HepG2 (cell line): ENCODE data around the gene HMCN1.

Experiments used
- ASH2L ChIP-seq: fragments of 300-600, 200-600 bp; sonication (generic); IDR thresholded peaks from 2 replicates; pipeline ENCODE4 v1.7.0; 2017; ENCODE audit warnings: low read depth, mild to moderate bottlenecking, moderate library complexity, mixed read lengths, low read length; ENCODE audit not compliant: insufficient read length
- ATF4 ChIP-seq, 2 experiments: fragments of 450-650 bp in 1 of 2; sonication (generic) in 1 of 2; formaldehyde crosslinking; IDR thresholded peaks; 2 replicates each; pipeline versions ENCODE4 v1.5.0 to v1.8.0; 2020 to 2022; ENCODE audit warnings: mild to moderate bottlenecking in 1 of 2, missing genetic modification reagents in 1 of 2
- CTCF ChIP-seq: sonication (generic); formaldehyde crosslinking; IDR thresholded peaks from 2 replicates; pipeline ENCODE4 v1.5.0; 2020; ENCODE audit warnings: mild to moderate bottlenecking, missing genetic modification reagents, moderate library complexity
- PAX8 ChIP-seq: sonication (generic); formaldehyde crosslinking; IDR thresholded peaks from 2 replicates; pipeline ENCODE4 v1.8.0; 2022; ENCODE audit warnings: mild to moderate bottlenecking, missing genetic modification reagents, borderline replicate concordance
- POLR2A ChIP-seq, 2 experiments: IDR thresholded peaks; 2 replicates each; pipeline ENCODE4 v1.6.1; 2011; ENCODE audit warnings: low read depth in 2 of 2, low read length in 2 of 2, mild to moderate bottlenecking in 1 of 2, moderate library complexity in 1 of 2; ENCODE audit not compliant: insufficient read depth in 1 of 2
- REST ChIP-seq, 2 experiments: IDR thresholded peaks; 2 replicates each; pipeline ENCODE4 v1.6.1; 2011 to 2012; ENCODE audit warnings: low read length in 2 of 2, borderline replicate concordance in 1 of 2, low read depth in 1 of 2, mild to moderate bottlenecking in 1 of 2, moderate library complexity in 1 of 2
- XBP1 ChIP-seq: sonication (generic); formaldehyde crosslinking; IDR thresholded peaks from 2 replicates; pipeline ENCODE4 v1.5.0; 2020; ENCODE audit warnings: missing genetic modification reagents
- ZNF569 ChIP-seq: sonication (generic); formaldehyde crosslinking; IDR thresholded peaks from 2 replicates; pipeline ENCODE4 v1.5.0; 2020; ENCODE audit warnings: mild to moderate bottlenecking, missing genetic modification reagents, moderate library complexity, borderline replicate concordance
- ZNF605 ChIP-seq: sonication (generic); formaldehyde crosslinking; IDR thresholded peaks from 2 replicates; pipeline ENCODE4 v1.8.0; 2022; ENCODE audit warnings: mild to moderate bottlenecking, missing genetic modification reagents

- TF ChIP-seq PAX8, result no peak
- TF ChIP-seq REST (IDR thresholded peaks at IDR 0.05; ENCODE audit: borderline replicate concordance in 1 of 2, low read depth in 1 of 2, low read length in 2 of 2), result no peak
- TF ChIP-seq POLR2A (IDR thresholded peaks at IDR 0.05; ENCODE audit: insufficient read depth in 1 of 2, low read depth in 2 of 2, low read length in 2 of 2), result no peak
- TF ChIP-seq XBP1 (CRISPR knock-in tag), result no peak
- no peak for TF ChIP-seq CTCF (CRISPR knock-in tag)
- TF ChIP-seq ASH2L, result no peak
- TF ChIP-seq ZNF569 (CRISPR knock-in tag), result no peak
- TF ChIP-seq ZNF605 (CRISPR knock-in tag), result no peak
- no peak for TF ChIP-seq ATF4 (CRISPR knock-in tag; IDR thresholded peaks at IDR 0.05)
Observed at GRCh38 chr1:186009039-186009737, 275.0 kb downstream of the HMCN1 start.
